Left lobe of liver (tissue), 2 donors: ENCODE results near the gene ALOX5. TPM values are rescaled to one million over a fixed set of nuclear protein-coding genes. Genes with fewer than 3 reads are reported as not detected.
"Not testable (repeated sequence)": the region's sequence is repeated elsewhere in the genome, so short reads cannot be mapped to it uniquely, and the experiment has no call there.

Experiments
- ATAC-seq: fragments of 200-7000 bp; cut with Tn5 transposase; one replicate; pipeline ENCODE4 v1.9.1; 2020; ENCODE audit warnings: mild to moderate bottlenecking, moderate library complexity
- DNase-seq: peaks from one replicate; pipeline ENCODE4 v3.0.0-alpha.2; 2020; ENCODE audit warnings: low spot score
- total RNA-seq: library from RNA; stranded (reverse); gene quantifications from one replicate; pipeline ENCODE4 v1.2.1, GENCODE V29; 2021
- donor health status: DM: no; HTN: no; CAD: no; lungs with moderate emphysema.
- donor health status: DM: no; HTN: yes; CAD: no.

Gene ALOX5
- total RNA-seq, 1 donor from 2014 or later = 4.8 TPM

- DNase-seq (peak; percentile 47), ATAC-seq (peak; percentile 34)
Observed at GRCh38 chr10:45373003-45373575, 927 bp upstream of the ALOX5 start.

- peak; percentile 47 for DNase-seq
- ATAC-seq = no peak
Observed at GRCh38 chr10:45374350-45375052, 485 bp downstream of the ALOX5 start.

GRCh38 chr10:45375101-45375500 lies 1.1 kb downstream of the ALOX5 start:
- no peak for DNase-seq
- no peak for ATAC-seq

- no peak for DNase-seq
- no peak for ATAC-seq
Observed at GRCh38 chr10:45375716-45376231, 1.8 kb downstream of the ALOX5 start.

GRCh38 chr10:45376371-45376801 lies 2.4 kb downstream of the ALOX5 start:
- no peak for ATAC-seq
- DNase-seq = no peak

- ATAC-seq = no peak
- DNase-seq = no peak
Observed at GRCh38 chr10:45377321-45377720, 3.3 kb downstream of the ALOX5 start.

GRCh38 chr10:45377858-45378257 lies 3.8 kb downstream of the ALOX5 start:
- ATAC-seq (no peak), DNase-seq (no peak)

- no peak for DNase-seq
- ATAC-seq = no peak
Observed at GRCh38 chr10:45378914-45379726, 5.1 kb downstream of the ALOX5 start.

GRCh38 chr10:45379891-45380540 lies 6.0 kb downstream of the ALOX5 start:
- peak; percentile 48 for DNase-seq

GRCh38 chr10:45380903-45381620 lies 7.0 kb downstream of the ALOX5 start:
- no peak for ATAC-seq
- no peak for DNase-seq

More at GRCh38 chr10:45379891-45380540, 6.0 kb downstream of the ALOX5 start:
- peak; percentile 56 for ATAC-seq

- DNase-seq (no peak), ATAC-seq (no peak)
Observed at GRCh38 chr10:45382591-45382990, 8.6 kb downstream of the ALOX5 start.

GRCh38 chr10:45383682-45384330 lies 9.8 kb downstream of the ALOX5 start:
- no peak for DNase-seq
- ATAC-seq = no peak

- ATAC-seq (no peak), DNase-seq (no peak)
Observed at GRCh38 chr10:45386657-45387056, 12.6 kb downstream of the ALOX5 start.

GRCh38 chr10:45387096-45387893 lies 13.3 kb downstream of the ALOX5 start:
- DNase-seq (no peak), ATAC-seq (no peak)

- DNase-seq, ATAC-seq: not testable (repeated sequence)
Observed at GRCh38 chr10:45389671-45390070, 15.7 kb downstream of the ALOX5 start.

GRCh38 chr10:45391636-45392035 lies 17.6 kb downstream of the ALOX5 start:
- not testable (repeated sequence) for DNase-seq, ATAC-seq

GRCh38 chr10:45395554-45395953 lies 21.5 kb downstream of the ALOX5 start:
- ATAC-seq = no peak

GRCh38 chr10:45398595-45398994 lies 24.6 kb downstream of the ALOX5 start:
- DNase-seq = no peak

More at GRCh38 chr10:45395554-45395953, 21.5 kb downstream of the ALOX5 start:
- no peak for DNase-seq

GRCh38 chr10:45399113-45399512 lies 25.1 kb downstream of the ALOX5 start:
- ATAC-seq (no peak), DNase-seq (no peak)

More at GRCh38 chr10:45398595-45398994, 24.6 kb downstream of the ALOX5 start:
- no peak for ATAC-seq
